Measurements from ENCODE around the gene TUBE1.

TUBE1 gene

DNA sequence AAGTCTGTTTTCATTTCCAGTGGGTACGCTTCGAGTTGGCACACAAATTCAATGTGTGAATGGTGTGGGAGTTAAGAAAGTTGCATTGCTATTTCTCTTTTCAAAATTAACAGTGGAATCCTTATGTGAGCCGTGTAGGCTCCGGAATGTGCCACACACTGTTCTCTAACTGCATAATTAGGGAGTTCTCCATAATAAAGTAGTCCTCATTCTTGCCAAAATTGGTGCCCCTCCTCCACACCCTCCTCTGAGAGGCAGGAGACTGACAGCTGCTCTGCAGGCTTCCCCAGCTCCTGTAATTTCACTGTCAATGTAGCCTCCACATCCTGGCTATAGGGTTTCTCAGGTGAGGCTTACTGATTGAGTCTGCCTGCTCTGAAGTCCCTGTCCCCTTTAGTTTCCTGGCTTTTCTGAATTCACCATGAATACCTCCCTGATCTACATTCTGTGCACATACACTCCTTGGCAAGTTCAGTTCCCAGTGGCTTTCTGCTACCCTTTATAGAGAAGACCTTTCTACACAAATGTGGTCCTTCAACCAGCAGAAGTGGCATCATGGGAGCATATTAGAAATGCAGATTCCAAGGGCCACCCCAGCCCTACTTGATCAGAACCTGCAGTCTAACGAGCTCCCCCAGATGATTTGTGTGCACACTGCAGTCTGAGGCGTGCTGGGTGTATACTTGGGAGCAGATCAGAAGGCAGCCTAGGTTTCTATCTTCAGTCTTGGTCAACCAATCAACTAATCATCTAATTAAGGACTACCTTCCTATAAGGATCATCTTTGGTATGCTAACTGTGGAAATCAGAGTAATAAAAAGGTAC, 53.3 kb downstream of the TUBE1 start:
- DNase-seq (ENCODE audit: low spot score), result no peak

- no peak for DNase-seq (ENCODE audit: low spot score)
These were observed 54.6 kb downstream of the TUBE1 start for GRCh38 chr6:112032728-112033127.

DNA sequence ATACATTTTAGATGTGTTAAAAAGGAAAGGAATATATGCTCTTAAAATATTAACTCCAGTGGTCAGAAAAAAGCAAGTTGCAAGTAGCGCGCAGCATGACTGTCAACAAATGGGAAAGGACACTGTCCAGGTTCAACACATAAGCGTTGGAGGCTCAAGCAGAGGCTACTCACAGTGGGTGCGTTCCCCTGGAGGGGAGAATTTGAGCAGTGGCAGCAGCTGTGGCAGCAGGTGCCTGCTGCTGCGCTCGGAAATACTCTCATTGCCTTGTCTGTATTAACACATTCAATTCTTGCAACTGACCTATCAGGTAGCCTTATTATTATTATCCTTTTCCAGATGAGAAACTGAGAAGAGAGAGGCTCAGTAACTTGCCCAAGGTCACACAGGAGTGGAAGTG, 55.3 kb downstream of the TUBE1 start:
- no peak for DNase-seq (ENCODE audit: low spot score)

DNA sequence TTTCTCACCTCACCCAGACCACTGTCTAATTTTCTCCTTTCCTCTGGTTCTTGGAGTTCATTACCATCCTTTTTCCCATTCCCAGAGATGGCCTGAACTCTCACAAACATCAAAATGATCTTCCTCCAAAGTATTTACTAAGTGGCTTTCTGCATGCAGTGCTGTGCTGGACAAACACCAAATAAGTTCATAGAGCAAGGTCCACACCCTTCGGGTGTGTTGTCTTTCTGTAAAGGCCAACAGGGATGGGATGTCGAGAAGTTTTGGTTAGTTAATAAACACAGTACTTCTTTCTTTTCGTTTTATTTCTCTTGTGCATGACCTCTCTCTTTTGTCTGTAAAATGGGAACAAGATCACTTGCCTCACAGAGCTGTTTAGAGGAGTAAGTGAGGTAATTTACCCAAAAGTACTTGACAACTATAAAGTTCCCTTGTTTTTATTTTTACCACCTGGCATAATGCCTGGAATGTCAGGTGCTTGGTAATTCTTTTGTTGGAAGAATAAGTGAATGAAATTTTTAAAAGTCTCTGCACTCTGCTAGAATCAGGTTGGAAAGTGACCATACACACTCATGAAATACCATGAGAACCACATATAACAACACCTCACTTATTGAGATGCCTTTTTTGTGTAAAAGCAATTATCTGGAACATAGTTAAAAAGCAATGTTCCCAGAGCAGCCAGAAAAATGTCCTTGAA, 56.2 kb downstream of the TUBE1 start:
- DNase-seq (ENCODE audit: low spot score), result no peak

DNA sequence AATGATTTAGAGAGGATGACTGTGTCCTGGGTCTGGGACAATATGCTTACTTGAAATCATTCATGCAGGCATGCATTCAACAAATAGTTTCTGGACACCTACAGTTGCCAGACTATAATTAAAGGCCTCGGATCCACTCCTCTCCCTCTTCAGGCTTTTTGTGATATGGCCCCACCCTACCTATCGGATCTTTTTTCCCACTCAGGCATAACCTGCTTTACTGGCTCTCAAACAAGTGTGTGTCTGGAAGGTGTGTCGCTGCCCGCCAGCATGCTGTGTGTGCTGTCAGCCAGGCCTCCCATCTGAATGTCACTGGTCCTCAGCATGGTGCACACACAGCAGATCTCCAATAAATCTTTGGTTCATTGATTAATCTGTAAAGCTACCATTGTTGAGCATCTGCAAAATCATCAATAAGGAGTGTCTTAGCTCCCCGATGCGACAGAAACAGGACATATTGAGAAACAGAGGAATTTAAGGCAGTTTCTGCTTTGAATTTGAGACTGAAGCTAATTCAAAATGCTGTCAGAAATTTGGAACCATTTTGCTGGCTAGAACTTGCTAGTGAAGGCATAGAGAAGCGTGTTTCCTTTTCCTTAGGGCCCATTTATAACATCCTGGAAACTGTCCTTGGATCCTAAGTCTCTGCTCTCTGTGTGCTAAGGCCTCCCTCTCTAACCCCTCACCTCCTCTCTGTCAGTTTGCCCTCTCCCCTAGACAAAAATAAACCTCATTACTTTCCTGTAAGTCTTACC, 56.9 kb downstream of the TUBE1 start:
- DNase-seq (ENCODE audit: low spot score), result no peak

DNA sequence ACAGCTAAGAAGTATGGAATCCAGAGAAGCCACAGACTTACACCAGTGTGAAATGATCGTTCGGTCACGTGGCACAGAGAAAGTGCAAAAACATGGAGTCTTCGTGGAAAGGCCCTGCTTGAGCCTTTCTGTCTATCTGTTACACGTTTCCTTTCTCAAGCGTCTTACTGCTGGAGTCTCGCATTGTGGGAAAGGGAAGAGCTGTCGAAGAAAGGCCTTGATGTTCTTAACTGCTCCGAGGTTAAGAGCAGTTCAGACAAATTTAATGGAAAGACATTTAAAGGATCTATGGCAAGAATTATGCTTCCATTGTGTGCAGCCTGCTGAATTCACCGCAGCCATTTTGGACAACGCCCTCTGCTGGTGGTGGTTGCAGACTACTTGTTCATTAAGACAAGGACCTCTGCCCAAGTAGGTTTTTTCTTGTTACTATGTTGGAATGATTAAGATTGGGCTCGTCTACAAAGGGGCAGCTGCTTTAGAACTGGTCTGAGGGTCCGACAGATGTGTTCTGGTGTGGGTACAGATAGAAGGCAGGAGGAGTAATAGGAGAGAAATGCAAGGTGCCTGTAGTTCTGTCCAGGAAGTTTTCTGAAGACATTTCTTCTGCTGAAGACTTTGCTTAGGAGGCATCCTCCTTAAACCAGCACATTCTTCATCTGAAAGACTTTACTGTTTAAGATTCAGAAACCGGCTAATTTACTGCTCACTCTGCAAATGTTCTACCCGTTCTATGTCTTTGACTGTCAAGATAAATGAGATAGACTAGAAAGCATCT, 58.0 kb downstream of the TUBE1 start:
- DNase-seq (ENCODE audit: low spot score), result peak; percentile 77

DNA sequence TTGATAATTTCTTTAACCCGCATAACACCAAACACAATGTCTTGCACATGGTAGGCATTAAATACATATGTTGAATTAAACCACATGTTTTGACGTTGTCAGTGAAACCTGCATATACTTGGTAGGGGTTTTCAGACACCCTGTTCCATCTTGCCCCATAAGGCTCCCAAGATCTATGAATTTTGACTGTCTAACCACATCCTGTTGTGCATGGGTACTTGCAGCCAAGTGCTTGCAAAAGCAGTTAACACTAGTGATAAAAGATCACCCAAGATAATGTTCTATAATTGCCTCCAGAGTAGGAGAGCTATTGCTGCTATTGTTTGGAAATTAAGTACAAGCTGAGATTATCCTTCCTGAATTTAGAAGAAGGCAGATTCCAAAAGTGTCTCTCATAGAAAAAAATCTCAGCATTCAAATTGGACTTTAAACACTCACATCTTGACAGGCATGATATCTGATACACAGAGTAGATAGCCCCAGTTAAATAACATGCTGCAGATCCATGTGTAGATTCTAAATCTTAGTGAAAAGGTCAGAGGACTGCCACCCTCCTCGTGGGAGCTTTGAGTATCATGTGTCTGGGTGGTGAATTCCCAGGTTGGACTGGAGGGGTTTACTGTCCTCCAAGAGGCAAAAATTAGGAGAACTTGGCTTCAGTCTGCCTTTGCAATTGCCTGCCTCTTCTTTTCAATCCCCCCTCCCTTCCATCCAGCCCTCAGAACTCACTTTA, 59.2 kb downstream of the TUBE1 start:
- no peak for DNase-seq (ENCODE audit: low spot score)

DNA sequence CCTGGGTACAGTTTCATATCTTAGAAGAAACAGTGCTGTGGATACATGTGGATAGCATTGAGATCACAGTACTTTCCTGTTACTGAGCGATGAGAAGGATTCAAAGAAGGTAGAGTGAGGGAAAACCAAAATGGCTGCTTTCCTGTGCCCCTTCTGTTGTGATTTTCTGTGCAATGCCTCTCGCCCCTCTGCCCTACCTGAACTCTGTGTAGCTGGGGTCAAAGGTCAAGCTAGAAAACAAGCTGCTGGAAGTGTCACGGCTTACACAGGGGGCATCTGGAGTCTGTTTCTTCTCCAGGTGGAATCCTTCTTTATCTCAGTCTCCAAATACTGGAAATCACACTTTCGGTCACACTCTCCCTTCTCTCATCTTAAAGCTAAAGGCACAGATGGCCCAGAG, 60.3 kb downstream of the TUBE1 start:
- DNase-seq (ENCODE audit: low spot score), result no peak

- no peak for DNase-seq (ENCODE audit: low spot score)
These were observed 62.8 kb downstream of the TUBE1 start for GRCh38 chr6:112024464-112024863.

GRCh38 chr6:112022749-112023148, 64.5 kb downstream of the TUBE1 start:
- DNase-seq (ENCODE audit: low spot score), result no peak

- DNase-seq (ENCODE audit: low spot score), result no peak
These were observed 65.5 kb downstream of the TUBE1 start for GRCh38 chr6:112021691-112022310.

All from D341Med (cell line).